NCI-H345 treated with DMSO at 0.1 percent for 48 hours (cell line): Measurements from ENCODE around the gene HOXA11.

Source experiments
- DNase-seq: peaks from one replicate; lab custom pipeline; 2025; ENCODE audit not compliant: unreplicated experiment; lab: John Stamatoyannopoulos, UW

Gene HOXA11

DNA sequence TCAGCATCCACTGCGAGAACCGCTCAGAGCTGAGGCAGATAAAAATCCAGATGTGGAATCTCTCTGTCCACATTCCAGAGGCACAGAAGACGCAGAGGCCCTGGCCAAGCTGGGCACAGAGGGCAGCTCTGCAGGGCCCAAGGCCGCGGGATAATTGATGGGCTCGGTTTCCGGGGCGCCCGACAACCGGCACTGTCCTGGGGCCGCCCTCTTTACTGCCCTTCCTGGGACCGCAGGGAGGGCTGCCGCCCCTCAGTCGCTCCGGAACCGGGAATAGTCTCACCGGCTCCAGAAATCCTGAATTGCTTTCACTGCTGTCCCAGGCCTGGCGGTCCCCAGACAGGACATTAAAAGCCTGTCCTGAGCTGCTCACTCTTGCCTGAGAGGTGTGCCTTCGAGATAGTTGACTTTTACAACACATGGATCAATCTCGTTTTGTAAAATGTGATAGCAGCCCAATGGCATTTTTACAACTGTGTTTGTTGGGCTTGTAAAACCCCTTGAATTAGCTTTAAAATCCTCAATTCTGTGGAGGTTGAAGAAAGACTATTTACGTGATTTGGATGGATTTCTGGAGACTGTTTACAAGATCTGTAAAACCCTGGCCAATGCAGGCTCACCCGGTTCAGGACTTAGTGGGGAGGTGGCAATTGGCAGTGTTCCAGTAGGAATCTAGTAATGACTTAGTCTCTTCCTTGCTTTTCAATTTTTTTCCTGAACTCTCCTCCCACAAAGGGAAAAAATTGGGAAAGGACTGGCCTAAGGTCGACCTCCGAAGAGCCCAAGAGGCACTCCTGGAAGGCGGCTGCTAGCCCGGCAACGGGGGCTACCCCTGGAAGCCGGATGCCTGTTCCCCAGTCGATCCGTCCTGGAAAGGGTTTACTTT is 36.0 kb downstream of the HOXA11 start:
- no peak for DNase-seq

DNA sequence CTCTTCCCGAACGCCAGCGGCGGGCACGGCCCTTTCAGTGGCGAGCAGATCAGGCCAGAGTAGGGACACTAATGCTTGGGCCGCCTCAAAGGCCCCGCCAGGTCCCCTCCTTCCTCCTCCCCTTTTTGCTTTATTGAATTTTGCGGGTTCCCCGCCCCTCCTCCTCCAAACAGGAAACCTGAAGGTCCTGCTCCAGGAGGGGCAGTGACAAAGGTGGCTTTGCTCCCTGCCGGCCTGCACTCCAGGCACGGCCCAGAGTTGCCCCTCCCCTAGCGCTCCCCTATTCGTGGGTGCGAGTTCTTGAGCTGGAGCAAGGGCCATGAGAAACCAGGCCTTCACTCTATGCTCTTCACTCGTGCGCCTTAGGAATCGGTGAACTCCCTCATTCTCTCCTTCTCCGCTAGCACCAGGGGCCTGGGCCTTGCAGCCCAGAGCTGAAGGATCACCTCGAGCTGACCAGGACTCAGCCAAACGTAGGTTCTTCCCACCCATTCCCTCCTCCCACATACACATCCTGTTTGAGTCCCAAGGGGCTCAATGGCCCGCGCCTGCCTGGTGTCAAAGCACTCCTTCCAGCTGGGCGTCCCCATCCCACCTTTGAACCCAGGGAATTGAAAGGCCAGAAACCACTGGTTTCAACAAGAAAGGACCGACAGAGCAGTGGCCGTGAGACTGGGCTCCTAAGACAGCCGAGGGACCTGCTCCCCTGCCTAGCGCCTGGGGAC is 36.8 kb downstream of the HOXA11 start:
- no peak for DNase-seq

DNA sequence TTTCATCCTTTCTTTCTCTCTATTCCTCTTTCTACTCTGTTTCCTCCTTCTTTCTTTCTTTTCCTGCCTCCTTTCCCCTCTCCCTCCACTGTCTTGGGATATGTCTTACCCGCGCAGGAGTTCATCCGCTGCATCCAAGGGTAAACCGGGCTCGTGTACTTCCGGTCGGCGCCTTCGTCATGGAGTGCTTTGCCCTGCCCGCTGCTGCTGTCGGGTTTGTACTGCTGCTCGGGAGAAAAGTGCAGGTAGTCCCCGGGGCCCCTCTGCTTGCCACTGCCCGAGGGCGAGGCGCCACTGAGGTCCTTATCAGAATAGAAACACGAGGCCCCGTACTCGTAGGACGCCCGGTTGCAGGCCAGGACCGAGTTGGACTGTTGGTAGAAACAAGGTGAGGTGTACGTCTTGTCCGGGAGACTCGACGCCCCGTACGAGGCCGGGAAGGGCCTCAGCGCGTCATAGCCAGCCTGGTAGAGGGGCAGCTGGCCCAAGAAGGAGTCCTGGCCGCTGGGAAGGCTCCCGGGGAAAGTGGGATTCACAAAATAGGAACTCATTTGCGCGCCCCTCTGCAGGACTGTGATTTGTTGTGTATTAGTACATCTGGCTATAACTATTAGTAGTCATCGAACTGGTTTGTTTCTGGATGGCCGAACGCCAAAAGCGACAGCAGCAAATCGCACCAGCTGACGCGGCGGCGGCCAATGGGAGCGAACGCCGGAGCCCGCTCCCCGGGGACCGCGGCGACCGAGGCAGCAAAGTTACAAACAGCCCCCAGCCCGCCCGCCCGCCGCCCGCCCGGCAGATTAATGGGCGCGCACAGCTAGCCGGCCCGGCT is 37.6 kb downstream of the HOXA11 start, which contains the start of gene HOXA6:
HOXA6 (minus strand) TSS at position 576 of the 832 bp plus-strand sequence; CDS start at position 551, 25 bp downstream.
- no peak for DNase-seq

DNA sequence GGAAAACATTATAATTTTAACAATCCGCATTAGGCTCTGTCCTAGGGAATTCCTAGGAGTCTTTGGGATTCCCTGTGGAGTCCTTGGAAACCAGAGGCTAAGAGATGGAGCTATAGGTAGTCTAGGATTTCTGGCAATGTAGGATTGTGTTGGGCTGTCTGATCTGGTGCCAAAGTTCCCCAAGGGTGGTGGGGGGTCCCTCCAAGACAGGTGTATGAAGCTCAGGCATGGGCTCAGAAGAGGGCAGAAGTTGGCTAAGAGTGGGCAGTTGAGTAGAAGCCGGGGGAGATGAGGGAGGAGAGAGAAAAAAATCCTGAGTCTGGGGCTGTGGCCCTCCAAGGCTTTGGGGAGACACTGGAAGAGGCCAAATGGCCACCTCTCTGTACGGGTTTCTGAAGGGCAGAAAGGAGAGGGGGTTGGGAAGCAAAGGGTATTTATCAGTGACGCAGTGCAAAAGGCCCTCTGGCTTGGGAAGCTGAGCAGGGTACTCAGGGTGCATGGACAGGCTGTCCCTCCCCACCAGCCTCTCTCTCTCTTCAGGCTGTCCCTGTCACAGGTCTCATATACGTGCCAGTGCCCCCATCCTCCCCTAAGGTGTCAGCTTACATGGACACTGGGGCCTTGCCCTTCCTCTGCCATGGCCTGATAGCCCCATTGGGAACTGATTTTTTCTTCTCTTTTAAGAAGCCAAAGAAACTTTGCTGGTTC is 38.4 kb downstream of the HOXA11 start:
- DNase-seq: no peak

DNA sequence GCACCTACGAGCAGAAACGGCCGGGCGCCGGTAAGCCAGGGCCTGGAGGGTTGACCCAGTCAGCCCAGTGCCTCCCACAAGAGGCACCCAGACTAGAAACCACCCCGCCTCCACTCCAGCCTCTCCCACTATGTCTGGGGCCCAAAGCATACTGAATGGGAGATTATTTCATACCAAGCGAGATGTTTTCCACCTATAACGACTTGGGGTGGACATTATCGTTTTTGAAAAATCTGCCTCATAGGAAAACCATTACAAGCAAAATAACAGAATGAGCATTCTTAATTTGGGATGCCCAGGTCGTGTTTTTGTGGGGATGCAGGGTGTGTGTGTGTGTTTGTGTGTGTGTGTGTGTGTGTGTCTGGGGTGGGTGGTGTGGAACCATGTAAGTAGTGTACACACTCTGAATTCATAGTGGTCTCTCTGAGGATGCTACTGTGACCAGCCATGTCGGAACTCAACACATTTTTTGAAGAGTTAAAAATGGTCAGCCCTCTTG is 39.1 kb downstream of the HOXA11 start:
- no peak for DNase-seq

DNA sequence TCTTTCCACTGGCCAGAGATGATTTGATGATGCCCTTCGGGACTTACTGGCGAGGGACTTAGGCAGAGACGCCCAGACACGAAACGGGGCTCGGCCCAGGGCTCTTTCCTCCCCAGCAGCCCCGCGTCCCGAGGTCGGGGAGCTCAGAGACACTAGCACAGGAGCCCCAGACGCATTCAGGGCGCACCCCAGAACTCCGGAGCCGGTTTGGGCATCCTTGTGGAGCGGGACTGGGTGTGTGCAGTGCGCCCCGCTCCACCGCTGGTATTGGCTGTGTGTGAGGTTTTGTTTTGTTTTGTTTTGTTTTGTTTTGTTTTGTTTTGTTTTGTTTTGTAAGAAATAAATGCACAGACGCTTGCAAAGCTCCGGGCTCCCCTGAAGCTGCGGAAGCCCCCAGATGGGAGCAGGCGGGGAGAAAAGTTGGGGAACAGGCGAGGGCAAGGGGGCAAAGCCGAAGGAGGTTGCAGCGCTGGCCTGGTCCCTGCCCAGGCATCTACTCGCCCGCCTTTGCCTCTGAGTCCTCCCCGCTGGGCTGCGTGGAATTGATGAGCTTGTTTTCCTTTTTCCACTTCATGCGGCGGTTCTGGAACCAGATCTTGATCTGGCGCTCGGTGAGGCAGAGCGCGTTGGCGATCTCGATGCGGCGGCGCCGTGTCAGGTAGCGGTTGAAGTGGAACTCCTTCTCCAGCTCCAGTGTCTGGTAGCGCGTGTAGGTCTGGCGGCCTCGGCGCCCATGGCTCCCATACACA is 39.7 kb downstream of the HOXA11 start:
- DNase-seq: no peak

DNA sequence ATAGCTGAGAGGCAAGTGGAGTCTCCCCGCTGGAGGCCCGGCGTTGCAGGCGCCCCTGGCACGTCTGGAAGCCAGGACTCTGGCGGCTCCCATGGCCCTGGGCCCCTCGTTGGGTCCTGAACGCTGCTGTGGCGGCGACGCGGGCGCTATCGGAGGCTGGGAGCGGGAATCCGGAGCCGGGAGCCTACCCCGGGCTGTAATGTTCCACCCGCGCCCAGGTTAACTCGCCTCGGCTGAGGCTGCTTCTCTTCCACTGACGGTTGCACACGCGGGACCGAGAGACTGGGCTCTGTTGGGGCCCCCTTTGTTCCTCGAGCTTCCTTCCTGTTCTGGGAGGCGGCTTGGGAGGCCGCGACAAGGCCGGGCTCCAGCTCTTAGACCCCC is 40.3 kb downstream of the HOXA11 start:
- DNase-seq: no peak

DNA sequence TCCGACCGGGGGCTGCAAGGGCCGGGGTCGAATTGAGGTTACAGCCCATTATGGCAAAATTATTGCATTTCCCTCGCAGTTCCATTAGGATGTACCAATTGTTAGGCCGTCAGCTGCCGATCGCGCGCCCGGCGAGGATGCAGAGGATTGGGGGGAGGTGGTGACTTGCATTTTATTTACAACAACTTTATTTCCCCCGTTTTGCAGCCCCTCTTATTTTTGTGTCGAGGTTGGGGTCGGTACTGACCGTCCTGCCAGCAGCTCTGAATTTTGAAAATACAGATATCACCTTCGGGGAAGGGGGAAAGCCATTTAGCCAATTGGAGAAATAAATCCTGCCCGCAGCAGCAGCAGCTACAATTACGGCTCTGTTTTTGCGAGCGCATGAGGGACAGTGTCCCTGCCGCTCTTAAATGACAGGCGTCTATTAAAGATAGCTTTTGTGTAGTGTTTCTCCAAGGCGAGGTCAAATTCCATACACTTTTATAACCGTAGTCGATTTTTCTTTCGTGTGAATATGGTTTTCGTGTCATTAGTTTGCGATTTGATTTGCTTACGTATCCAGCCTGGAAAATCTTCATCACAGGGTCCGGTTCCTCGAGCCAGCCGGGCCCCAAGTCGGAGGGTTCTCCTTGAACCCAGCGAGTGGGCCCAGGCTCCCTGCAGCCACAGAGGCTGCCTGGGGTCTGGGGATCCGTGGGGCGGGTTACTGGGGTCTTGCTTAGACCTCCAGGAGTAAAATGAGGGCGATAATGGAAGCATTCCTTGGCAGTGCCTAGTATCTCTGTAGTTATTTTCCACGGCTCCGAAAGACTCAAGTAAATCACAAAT is 40.9 kb downstream of the HOXA11 start:
- DNase-seq: no peak

DNA sequence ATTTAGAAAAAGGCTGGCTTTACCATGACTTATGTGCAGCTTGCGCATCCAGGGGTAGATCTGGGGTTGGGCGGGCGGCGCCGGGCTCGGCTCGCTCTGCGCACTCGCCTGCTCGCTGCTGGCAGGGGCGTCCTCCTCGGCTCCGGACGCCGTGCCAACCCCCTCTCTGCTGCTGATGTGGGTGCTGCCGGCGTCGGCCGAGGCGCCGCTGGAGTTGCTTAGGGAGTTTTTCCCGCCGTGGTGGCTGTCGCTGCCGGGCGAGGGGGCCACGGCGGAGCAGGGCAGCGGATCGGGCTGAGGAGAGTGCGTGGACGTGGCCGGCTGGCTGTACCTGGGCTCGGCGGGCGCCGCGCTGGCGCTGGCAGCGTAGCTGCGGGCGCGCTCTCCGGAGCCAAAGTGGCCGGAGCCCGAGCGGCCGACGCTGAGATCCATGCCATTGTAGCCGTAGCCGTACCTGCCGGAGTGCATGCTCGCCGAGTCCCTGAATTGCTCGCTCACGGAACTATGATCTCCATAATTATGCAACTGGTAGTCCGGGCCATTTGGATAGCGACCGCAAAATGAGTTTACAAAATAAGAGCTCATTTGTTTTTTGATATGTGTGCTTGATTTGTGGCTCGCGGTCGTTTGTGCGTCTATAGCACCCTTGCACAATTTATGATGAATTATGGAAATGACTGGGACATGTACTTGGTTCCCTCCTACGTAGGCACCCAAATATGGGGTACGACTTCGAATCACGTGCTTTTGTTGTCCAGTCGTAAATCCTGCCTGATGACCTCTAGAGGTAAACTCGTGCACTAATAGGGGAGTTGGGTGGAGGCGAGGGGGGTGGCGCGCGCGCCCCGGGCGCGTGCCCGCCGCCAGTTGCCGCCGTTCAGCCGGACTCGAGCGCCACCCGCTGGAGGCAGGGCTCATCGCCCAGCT is 41.7 kb downstream of the HOXA11 start, which contains the start of gene HOXA5:
HOXA5 (minus strand) TSS at position 659 of the 927 bp plus-strand sequence; CDS start at position 585, 74 bp downstream.
- DNase-seq: no peak

DNA sequence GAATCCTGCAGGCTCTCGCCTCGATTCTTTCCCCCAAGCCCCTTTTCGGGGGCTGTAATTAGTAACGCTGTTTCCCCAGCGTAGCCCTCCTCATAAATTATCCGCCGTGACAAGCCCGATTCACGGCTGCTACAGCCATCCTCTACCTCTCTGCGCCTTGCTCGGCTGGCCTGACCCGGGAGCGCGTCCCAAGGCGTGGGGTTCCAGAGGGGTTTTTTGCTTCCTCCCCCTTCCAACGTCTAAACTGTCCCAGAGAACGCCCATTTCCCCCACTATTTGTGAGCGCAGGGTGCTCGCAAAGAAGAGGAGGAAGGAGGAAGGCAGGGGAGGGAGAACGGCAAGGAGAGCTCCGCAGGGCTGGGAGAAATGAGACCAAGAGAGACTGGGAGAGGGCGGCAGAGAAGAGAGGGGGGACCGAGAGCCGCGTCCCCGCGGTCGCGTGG is 42.4 kb downstream of the HOXA11 start:
- no peak for DNase-seq

DNA sequence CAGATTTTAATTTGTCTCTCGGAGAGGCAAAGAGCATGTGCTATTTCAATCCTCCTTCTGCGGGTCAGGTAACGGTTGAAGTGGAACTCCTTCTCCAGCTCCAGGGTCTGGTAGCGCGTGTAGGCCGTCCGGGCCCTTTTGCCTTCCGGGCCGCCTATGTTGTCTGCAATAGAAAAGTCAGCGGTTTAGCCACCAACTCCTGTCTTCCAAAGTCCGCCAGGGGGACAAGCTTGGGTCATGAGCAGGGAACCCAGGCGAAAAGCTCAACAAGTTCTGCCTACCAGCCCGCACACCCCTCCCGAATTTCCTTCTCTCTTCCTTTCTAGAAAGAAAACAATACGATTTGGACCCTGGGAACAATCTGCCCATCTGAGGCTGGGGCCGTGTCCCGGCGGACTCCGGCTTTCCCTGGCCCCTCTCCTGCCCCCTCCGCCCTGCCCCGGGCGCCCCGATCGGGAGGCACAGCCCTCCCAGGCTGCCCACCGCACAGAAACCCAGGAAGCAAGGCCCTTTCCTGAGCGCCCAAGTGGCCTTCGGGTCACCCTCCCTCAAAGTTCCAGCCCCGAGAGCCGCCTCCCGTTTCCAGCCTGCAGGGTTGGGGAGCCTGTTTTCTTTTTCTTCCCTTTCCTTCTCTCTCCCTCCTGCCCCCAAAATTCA is 43.0 kb downstream of the HOXA11 start:
- no peak for DNase-seq

DNA sequence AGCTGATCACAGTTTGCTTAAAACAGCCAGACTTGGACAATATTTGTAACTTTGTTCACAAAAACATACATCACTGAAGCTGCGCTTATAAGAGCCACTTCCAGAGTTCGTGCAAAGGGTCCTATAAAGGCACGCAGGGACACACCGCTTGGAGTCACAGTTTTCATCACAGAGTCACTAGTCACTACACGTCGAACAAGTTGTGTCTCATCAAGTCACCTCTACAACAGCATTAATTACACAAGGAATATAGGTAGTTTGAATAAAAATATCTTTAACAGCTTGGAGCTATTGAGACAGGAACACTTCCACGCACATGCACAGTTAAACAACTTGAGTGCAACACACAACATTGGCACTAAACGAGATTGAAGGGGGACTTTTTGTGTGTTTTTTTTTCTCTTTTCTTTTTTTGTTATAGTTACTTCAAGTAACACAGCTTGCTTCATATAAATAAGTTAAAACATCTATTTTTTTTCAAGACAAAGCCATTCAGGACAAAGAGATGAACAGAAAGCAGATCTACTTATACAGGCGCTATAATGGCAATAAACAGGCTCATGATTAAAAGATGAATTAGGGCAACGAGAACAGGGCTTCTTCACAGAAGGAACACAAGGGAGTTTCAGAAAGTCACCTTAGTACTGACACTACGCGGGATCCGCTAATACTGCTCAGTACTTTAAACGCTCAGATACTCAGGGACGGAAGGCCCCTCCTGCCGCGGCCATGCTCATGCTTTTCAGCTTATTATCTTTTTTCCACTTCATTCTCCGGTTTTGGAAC is 43.7 kb downstream of the HOXA11 start:
- no peak for DNase-seq

DNA sequence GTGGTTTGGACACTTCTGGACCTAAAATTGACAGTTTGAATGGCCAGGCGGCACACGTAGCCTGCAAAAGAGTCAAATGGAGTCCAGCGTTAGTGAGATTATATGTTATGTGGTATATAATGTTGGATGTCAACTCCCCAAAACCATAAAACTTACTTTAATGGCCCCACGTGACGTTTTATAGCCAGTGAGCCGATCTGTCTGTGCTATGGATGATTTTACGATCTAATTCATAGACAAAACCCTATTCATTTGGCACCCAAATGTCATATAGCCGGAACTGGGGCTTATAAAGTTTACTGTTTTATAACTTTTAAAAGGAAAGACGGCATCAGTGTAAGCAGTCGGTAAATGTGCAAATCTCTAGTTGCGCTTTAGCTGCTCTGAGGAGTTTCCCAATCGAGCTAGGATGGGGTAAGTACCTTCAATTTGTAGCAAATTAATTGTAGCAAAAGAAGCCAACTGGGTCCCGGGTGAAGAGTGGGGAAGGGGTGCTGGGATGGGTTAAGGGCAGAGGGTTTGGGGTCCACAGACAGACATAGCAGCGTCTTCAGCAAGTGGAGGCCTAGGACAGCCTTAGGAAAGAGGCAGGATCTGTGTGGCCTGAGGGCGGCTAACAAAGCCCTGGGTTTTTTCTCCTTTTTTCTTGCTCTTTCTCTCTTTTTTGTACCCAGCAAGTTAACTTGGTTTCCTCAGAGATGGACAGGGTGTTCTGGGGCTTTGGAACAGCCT is 44.7 kb downstream of the HOXA11 start:
- no peak for DNase-seq

DNA sequence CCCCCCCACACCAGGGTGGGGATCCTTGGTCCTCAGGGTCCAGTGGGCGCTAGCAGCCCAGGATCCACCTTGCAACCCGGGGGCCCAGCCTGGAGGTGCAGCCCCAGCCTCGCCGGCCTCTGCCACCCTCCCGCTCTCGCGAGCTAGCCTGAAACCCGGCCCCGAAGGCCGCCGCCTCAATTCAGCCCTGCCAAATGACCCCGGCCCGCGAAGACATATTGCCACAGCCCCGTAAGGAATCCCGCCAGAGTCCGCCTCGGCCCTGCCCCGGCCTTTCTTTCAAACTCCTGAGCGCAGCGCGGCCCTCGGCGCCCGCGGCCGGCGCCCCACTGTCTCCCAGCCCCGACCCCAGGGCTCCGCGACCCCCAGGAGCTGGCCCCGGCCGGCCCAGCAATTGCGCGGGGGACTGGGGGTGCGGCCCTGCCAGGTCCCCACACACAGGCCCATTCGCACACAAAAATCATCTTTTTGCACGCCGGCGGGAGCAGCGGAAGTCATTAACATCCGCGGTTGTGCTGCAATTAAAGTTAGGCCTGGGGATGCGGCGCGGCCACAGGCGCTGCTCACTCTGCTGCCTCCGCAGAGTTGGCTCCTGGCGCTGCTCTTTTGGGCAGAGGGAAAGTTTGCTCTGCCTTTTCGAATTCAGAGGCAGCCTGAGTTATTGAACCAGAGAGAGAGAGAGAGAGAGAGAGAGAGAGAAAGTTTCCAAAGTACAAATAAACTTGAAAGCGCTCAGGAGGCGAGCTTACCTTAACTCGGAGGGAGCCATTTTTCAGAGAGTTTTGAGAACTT is 45.5 kb downstream of the HOXA11 start:
- no peak for DNase-seq

DNA sequence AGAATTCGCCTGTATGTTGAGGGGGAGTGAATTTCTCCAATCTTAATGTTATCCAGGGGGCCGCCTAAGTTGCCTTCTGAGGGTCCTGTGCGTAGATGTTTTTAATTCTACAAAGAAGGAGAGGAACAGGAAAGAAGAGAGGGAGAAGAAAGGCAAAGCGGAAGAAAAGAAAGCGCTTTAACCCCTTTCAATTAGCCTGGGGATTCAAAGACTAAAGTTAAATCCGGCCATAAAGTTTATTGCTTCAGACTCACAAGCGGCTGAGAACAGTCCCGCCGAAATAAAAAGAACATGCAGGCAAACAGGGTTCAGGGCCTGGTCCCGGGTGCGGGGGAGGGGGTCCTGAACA is 46.1 kb downstream of the HOXA11 start:
- DNase-seq: no peak
